A673 (cell line): ENCODE data around the gene NGEF.

Source experiments
- EZH2 ChIP-seq: fragments of 200-600 bp; sonication (generic); IDR thresholded peaks from 2 replicates; pipeline ENCODE4 v1.6.1; 2017; ENCODE audit warnings: borderline replicate concordance, low read depth, mild to moderate bottlenecking, mixed read lengths, antibody characterized with exemption, low read length; ENCODE audit not compliant: poor library complexity, severe bottlenecking
- TF ChIP-seq, protein P1 (sequence below): fragments of 300-800, 200-600 bp; sonication (generic); conservative IDR thresholded peaks from 2 replicates; pipeline ENCODE4 v1.5.1; 2017; ENCODE audit warnings: low read depth, mild to moderate bottlenecking, antibody characterized with exemption, low read length, moderate library complexity, mixed read lengths

DNA sequence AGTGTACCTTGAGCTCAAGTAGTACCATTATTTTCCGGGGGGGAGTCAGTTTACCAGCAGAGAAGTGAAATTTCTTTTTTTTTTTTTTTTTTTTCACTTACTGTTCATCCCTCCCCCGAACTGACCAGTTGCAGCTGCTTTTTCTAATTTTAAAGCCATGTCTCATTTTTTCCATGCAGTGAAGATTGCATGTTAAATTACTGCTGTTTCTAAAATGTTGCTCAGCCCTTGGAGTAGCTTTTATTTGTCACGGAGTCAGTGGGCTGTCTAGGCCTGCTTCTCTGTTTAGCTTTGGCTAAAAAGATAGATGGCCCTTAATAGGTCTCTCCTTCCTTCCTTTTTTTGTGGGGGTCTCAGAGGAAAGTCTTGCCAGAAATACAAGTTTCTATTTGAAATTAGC is 70.2 kb downstream of the NGEF start:
- TF ChIP-seq, protein P1, sequence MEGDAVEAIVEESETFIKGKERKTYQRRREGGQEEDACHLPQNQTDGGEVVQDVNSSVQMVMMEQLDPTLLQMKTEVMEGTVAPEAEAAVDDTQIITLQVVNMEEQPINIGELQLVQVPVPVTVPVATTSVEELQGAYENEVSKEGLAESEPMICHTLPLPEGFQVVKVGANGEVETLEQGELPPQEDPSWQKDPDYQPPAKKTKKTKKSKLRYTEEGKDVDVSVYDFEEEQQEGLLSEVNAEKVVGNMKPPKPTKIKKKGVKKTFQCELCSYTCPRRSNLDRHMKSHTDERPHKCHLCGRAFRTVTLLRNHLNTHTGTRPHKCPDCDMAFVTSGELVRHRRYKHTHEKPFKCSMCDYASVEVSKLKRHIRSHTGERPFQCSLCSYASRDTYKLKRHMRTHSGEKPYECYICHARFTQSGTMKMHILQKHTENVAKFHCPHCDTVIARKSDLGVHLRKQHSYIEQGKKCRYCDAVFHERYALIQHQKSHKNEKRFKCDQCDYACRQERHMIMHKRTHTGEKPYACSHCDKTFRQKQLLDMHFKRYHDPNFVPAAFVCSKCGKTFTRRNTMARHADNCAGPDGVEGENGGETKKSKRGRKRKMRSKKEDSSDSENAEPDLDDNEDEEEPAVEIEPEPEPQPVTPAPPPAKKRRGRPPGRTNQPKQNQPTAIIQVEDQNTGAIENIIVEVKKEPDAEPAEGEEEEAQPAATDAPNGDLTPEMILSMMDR, result no peak
- TF ChIP-seq EZH2, result no peak
